GM12878 (cell line): ENCODE data around the gene PRDM8. TPM values are rescaled to one million over a fixed set of nuclear protein-coding genes. Genes with fewer than 3 reads are reported as not detected.

Experiments
- ATAC-seq: fragments of 200-7000 bp; cut with Tn5 transposase; 3 replicates; pipeline ENCODE4 v1.9.1; 2020; ENCODE audit warnings: mild to moderate bottlenecking, moderate library complexity
- BruUV-seq: library from RNA; stranded (reverse); fragments of 400-500 nt; replicated peaks from 2 replicates; lab custom pipeline; 2021; lab: Mats Ljungman, UMichigan
- CTCF ChIA-PET: fragments of 300-600 bp; sonication (Branson Sonifier 250); formaldehyde crosslinking; extraction: SDS; loops from one replicate; lab custom pipeline; 2021; ENCODE audit warnings: inconsistent platforms; lab: Yijun Ruan, JAX
- POLR2A ChIA-PET: fragments of 350-600 bp; formaldehyde crosslinking; extraction: SDS; loops from one replicate; lab custom pipeline; 2021; ENCODE audit warnings: inconsistent platforms; lab: Charles Lee
- RAD21 ChIA-PET: fragments of 300-600 bp; sonication (Branson Sonifier 250); formaldehyde crosslinking; loops from one replicate; lab custom pipeline; 2023; ENCODE audit warnings: antibody characterized with exemption; ENCODE audit not compliant: unreplicated experiment; lab: Charles Lee
- SMC1A ChIA-PET: fragments of 300-600 bp; sonication (Branson Sonifier 250); formaldehyde crosslinking; loops from one replicate; lab custom pipeline; 2023; ENCODE audit not compliant: unreplicated experiment, uncharacterized antibody; lab: Charles Lee
- DNase-seq: peaks from one replicate; pipeline ENCODE4 v3.0.0-alpha.2; 2011; ENCODE audit warnings: low read depth, low spot score
- FAIRE-seq: peaks from 3 replicates; lab custom pipeline; 2011; peaks lifted over from hg19 to GRCh38; lab: Jason Lieb, UNC
- H2AFZ ChIP-seq: 2 replicates; pipeline ENCODE4 v1.6.0; 2011; ENCODE audit warnings: low read depth, low read length, control low read depth; ENCODE audit not compliant: control insufficient read depth
- H3K27ac ChIP-seq: 2 replicates; pipeline ENCODE4 v1.5.1; 2011; ENCODE audit warnings: control low read depth; ENCODE audit not compliant: control insufficient read depth, insufficient read depth
- H3K27me3 ChIP-seq, 2 experiments: replicated peaks in 1 of 2; 2 replicates each; pipeline versions ENCODE4 v1.6.0 to v1.6.1; 2011; ENCODE audit warnings: low read length in 1 of 2; ENCODE audit not compliant: control insufficient read depth in 2 of 2, insufficient read depth in 2 of 2
- H3K36me3 ChIP-seq, 2 experiments: 2 replicates each; pipeline ENCODE4 v1.5.1; 2011; ENCODE audit warnings: low read length in 1 of 2; ENCODE audit not compliant: control insufficient read depth in 2 of 2, insufficient read depth in 2 of 2
- H3K4me1 ChIP-seq: 2 replicates; pipeline ENCODE4 v1.6.1; 2011; ENCODE audit warnings: mild to moderate bottlenecking, low read length, moderate library complexity, mixed read lengths; ENCODE audit not compliant: control insufficient read depth, insufficient read depth
- H3K4me2 ChIP-seq: 2 replicates; pipeline ENCODE4 v1.6.0; 2011; ENCODE audit warnings: control low read depth; ENCODE audit not compliant: control insufficient read depth, insufficient read depth
- H3K4me3 ChIP-seq: fragments of 200-600 bp; sonication (generic); 2 replicates; pipeline ENCODE4 v1.5.1; 2016
- H3K79me2 ChIP-seq: 2 replicates; pipeline ENCODE4 v1.6.0; 2011; ENCODE audit warnings: low read length; ENCODE audit not compliant: control insufficient read depth, insufficient read depth
- H3K9ac ChIP-seq: 2 replicates; pipeline ENCODE4 v1.8.0; 2011; ENCODE audit warnings: low read length, control low read depth, mixed read lengths; ENCODE audit not compliant: control insufficient read depth, insufficient read depth
- H3K9me3 ChIP-seq: replicated peaks from 3 replicates; pipeline ENCODE4 v1.5.1; 2011; ENCODE audit warnings: mild to moderate bottlenecking, low read length; ENCODE audit not compliant: control insufficient read depth, insufficient read depth
- H4K20me1 ChIP-seq: 2 replicates; pipeline ENCODE4 v1.6.0; 2011; ENCODE audit not compliant: control insufficient read depth, insufficient read depth
- BCLAF1 ChIP-seq: fragments of 450-650 bp; IDR thresholded peaks from 2 replicates; pipeline ENCODE4 v1.6.1; 2017; ENCODE audit warnings: antibody characterized with exemption, mild to moderate bottlenecking, moderate library complexity
- FOXK2 ChIP-seq: fragments of 450-650 bp; IDR thresholded peaks from 2 replicates; pipeline ENCODE4 v1.6.1; 2017; ENCODE audit warnings: mild to moderate bottlenecking, moderate library complexity
- MEF2A ChIP-seq: IDR thresholded peaks from 2 replicates; pipeline ENCODE4 v1.6.1; 2011; ENCODE audit warnings: low read depth, mild to moderate bottlenecking, low read length, moderate library complexity; ENCODE audit not compliant: insufficient read depth
- MYC ChIP-seq: IDR thresholded peaks from 2 replicates; pipeline ENCODE4 v1.6.1; 2011; ENCODE audit warnings: mild to moderate bottlenecking, low read length, moderate library complexity, inconsistent platforms; ENCODE audit not compliant: insufficient read depth, insufficient replicate concordance, insufficient read length, severe bottlenecking
- POLR2AphosphoS5 ChIP-seq: IDR thresholded peaks from 2 replicates; pipeline ENCODE4 v1.6.1; 2011; ENCODE audit warnings: mild to moderate bottlenecking, low read length, inconsistent platforms
- SKIL ChIP-seq: fragments of 450-650 bp; IDR thresholded peaks from 2 replicates; pipeline ENCODE4 v1.6.1; 2017; ENCODE audit warnings: mild to moderate bottlenecking, low read depth, inconsistent platforms; ENCODE audit not compliant: poor library complexity, severe bottlenecking
- TAF1 ChIP-seq: IDR thresholded peaks from 2 replicates; pipeline ENCODE4 v1.6.1; 2011; ENCODE audit warnings: mild to moderate bottlenecking, low read depth, low read length, borderline replicate concordance
- TBL1XR1 ChIP-seq: IDR thresholded peaks from 2 replicates; pipeline ENCODE4 v1.6.1; 2012; ENCODE audit warnings: low read depth, low read length, improper control_type of control experiment
- WRNIP1 ChIP-seq: IDR thresholded peaks from 2 replicates; pipeline ENCODE4 v1.6.1; 2011; ENCODE audit warnings: low read depth, low read length, improper control_type of control experiment, borderline replicate concordance
- ZNF274 ChIP-seq: IDR thresholded peaks from one replicate; pipeline ENCODE4 v1.8.0; 2011; ENCODE audit not compliant: insufficient read length, insufficient read depth
- WGBS: methylation state at CpG from one replicate; pipeline ENCODE4 v1.1.6; 2016; ENCODE audit warnings: low lambda C conversion rate; ENCODE audit not compliant: insufficient replicate concordance, insufficient coverage; ENCODE audit errors: missing lambda C conversion rate; 5-methylcytosine and 5-hydroxymethylcytosine counted together
- in situ Hi-C: fragments of 300-500 bp; cut with MboI; formaldehyde crosslinking; loops from 9 replicates; pipeline ENCODE4 v1.14.3; 2018; ENCODE audit warnings: mixed read lengths
- intact Hi-C: fragments of 100-400 bp; cut with micrococcal nuclease; formaldehyde crosslinking; loops from one replicate; pipeline ENCODE4 v1.14.2; 2022; ENCODE audit not compliant: unreplicated experiment
- polyA plus RNA-seq, 11 experiments: library from polyadenylated mRNA; depleted of rRNA in 4 of 11; unstranded in 6 of 11; stranded (reverse) in 5 of 11; fragments of >200 nt; fragmentation: Nextera tagmentation in 4 of 11; fragmentation: Illumina TruSeq in 1 of 11; extraction: Ambion mirVana in 4 of 11; extraction: Trizol in 1 of 11; gene quantifications; 1 replicate in 1 of 11; 2 replicates in 10 of 11; pipeline versions ENCODE4 v1.2.1 to v1.2.3, GENCODE V29; 2011 to 2016; ENCODE audit warnings: inconsistent platforms in 2 of 11, missing spikeins in 2 of 11, low read depth in 1 of 11
- total RNA-seq, 4 experiments: library from RNA; depleted of rRNA in 3 of 4; stranded (reverse); fragments of >200 nt in 3 of 4; fragmentation: Illumina TruSeq in 1 of 4; extraction: Trizol in 1 of 4; gene quantifications; 2 replicates each; pipeline versions ENCODE4 v1.2.1 to v1.2.3, GENCODE V29; 2013 to 2021

Gene PRDM8
- total and polyA plus RNA-seq, 10 of the 15 experiments (the other 5 are each of a cell fraction or from before 2014, with no cell fraction given), result 0.09 to 1.6 (median 0.40) TPM

- ATAC-seq (no peak), DNase-seq (no peak), FAIRE-seq (no peak)
- 89% methylated on average over 1 of the region's 1 CpG for WGBS
- H3K4me2 ChIP-seq, result no peak overlapping the region
- H3K36me3 ChIP-seq, result no peaks in the 10 kb centered on the region
- no peaks in the 10 kb centered on the region for H3K9me3 ChIP-seq
- intact Hi-C loops (no loop called here), in situ Hi-C loops (no loop called here)
- H3K4me3 ChIP-seq, result no peak overlapping the region
- H2AFZ ChIP-seq, result no peak overlapping the region
- H3K27me3 ChIP-seq, result peaks cover 0 to 18% of the 10 kb centered on the region in 2 experiments; a peak in 3 of 4 replicates
- H3K4me1 ChIP-seq, result 0 out of 2 replicates have a peak, but pooled peaks cover 3% of the 10 kb centered on the region
- CTCF ChIA-PET, result interaction anchor here (0.6 to 1.4 kb wide), 4 partner anchors 14 to 55 kb away, joined by 3 read pairs; no protein-coding TSS in a partner anchor
- no peaks in the 10 kb centered on the region for H4K20me1 ChIP-seq
- H3K9ac ChIP-seq, result no peak overlapping the region
- no peak overlapping the region for H3K27ac ChIP-seq
- BruUV-seq, result no TSS peak
- RAD21 ChIA-PET, result interaction anchor here (0.6 to 1.5 kb wide), 5 partner anchors 12 to 1492 kb away, joined by 3 to 4 read pairs (median 3); no protein-coding TSS in a partner anchor
- no peak for TF ChIP-seq POLR2AphosphoS5
- no peak for TF ChIP-seq TBL1XR1
- no peak for TF ChIP-seq ZNF274
- SMC1A ChIA-PET, result interaction anchor here (1.0 to 1.3 kb wide), 2 partner anchors 12 to 17 kb away, joined by 3 read pairs; no protein-coding TSS in a partner anchor
- H3K79me2 ChIP-seq, result no peaks in the 10 kb centered on the region
- POLR2A ChIA-PET, result no interaction called here
Measured at GRCh38 chr4:80198441-80198837, 1.1 kb downstream of the PRDM8 start.

GRCh38 chr4:80199004-80199560 lies 1.8 kb downstream of the PRDM8 start:
- H3K27me3 ChIP-seq, result peaks cover 0 to 18% of the 10 kb centered on the region in 2 experiments; a peak in 3 of 4 replicates
- ATAC-seq (no peak), FAIRE-seq (no peak), DNase-seq (no peak)
- H3K4me2 ChIP-seq, result no peak overlapping the region
- ChIA-PET POLR2A (no interaction called here), SMC1A (interaction anchor here (0.7 to 1.3 kb wide), 3 partner anchors 13 to 593 kb away, joined by 3 read pairs; no protein-coding TSS in a partner anchor), RAD21 (interaction anchor here (0.6 to 1.5 kb wide), 6 partner anchors 13 to 1493 kb away, joined by 3 to 4 read pairs (median 3); no protein-coding TSS in a partner anchor), CTCF (interaction anchor here (0.6 to 1.8 kb wide), 8 partner anchors 8 to 1246 kb away, joined by 3 to 6 read pairs (median 3); no protein-coding TSS in a partner anchor)
- 61% methylated on average over 8 of the region's 8 CpGs for WGBS
- H3K27ac ChIP-seq, result no peak overlapping the region
- H3K36me3 ChIP-seq, result no peaks in the 10 kb centered on the region
- H3K79me2 ChIP-seq, result no peaks in the 10 kb centered on the region
- no peak overlapping the region for H3K4me3 ChIP-seq
- 0 out of 2 replicates have a peak, but pooled peaks cover 3% of the 10 kb centered on the region for H3K4me1 ChIP-seq
- H2AFZ ChIP-seq, result no peak overlapping the region
- H4K20me1 ChIP-seq, result no peaks in the 10 kb centered on the region
- intact Hi-C loops (no loop called here), in situ Hi-C loops (no loop called here)
- no peak overlapping the region for H3K9ac ChIP-seq
- H3K9me3 ChIP-seq, result no peaks in the 10 kb centered on the region
- no TSS peak for BruUV-seq
- TF ChIP-seq MEF2A, result no peak
- TF ChIP-seq BCLAF1, result no peak
- no peak for TF ChIP-seq MYC
- no peak for TF ChIP-seq FOXK2
- no peak for TF ChIP-seq SKIL
- TF ChIP-seq TAF1, result no peak
- no peak for TF ChIP-seq WRNIP1
